Loucy (cell line): ENCODE measurements around the gene DEDD.

Experiments
- H2AFZ ChIP-seq: fragments of 200-600 bp; sonication (generic); 2 replicates; pipeline ENCODE4 v1.6.0; 2016; ENCODE audit warnings: antibody characterized with exemption, mild to moderate bottlenecking, low read length, moderate library complexity
- H3F3A ChIP-seq: fragments of 200-600 bp; 2 replicates; pipeline ENCODE4 v1.6.0; 2016; ENCODE audit warnings: antibody characterized with exemption, low read depth, mild to moderate bottlenecking
- H3K27me3 ChIP-seq: fragments of 200-600 bp; sonication (generic); 2 replicates; pipeline ENCODE4 v1.6.1; 2014; ENCODE audit warnings: low read length, mild to moderate bottlenecking; ENCODE audit not compliant: insufficient read depth, poor library complexity, severe bottlenecking
- H3K36me3 ChIP-seq: fragments of 200-600 bp; sonication (generic); 2 replicates; pipeline ENCODE4 v1.6.1; 2016; ENCODE audit warnings: low read length; ENCODE audit not compliant: insufficient read depth
- H3K4me1 ChIP-seq: fragments of 200-600 bp; sonication (generic); 2 replicates; pipeline ENCODE4 v1.5.1; 2014; ENCODE audit warnings: low read length, mild to moderate bottlenecking; ENCODE audit not compliant: insufficient read depth, poor library complexity, severe bottlenecking
- H3K4me2 ChIP-seq: fragments of 200-600 bp; sonication (generic); 2 replicates; pipeline ENCODE4 v1.6.0; 2014; ENCODE audit warnings: antibody characterized with exemption, low read length, low read depth, mild to moderate bottlenecking; ENCODE audit not compliant: poor library complexity, severe bottlenecking
- H3K4me3 ChIP-seq: fragments of 200-600 bp; sonication (generic); 2 replicates; pipeline ENCODE4 v1.5.1; 2014; ENCODE audit warnings: low read length, mild to moderate bottlenecking, mixed read lengths; ENCODE audit not compliant: poor library complexity, severe bottlenecking
- H3K79me2 ChIP-seq: fragments of 200-600 bp; sonication (generic); 2 replicates; pipeline ENCODE4 v1.6.1; 2014; ENCODE audit warnings: low read length; ENCODE audit not compliant: insufficient read depth
- H3K9ac ChIP-seq: fragments of 200-600 bp; sonication (generic); 2 replicates; pipeline ENCODE4 v1.6.0; 2014; ENCODE audit warnings: mild to moderate bottlenecking, low read depth, low read length, moderate library complexity; ENCODE audit not compliant: poor library complexity, severe bottlenecking
- H3K9me2 ChIP-seq: fragments of 200-600 bp; sonication (generic); replicated peaks from 2 replicates; pipeline ENCODE4 v1.6.1; 2016; ENCODE audit warnings: low read depth, low read length, mixed read lengths
- H3K9me3 ChIP-seq: fragments of 200-600 bp; sonication (generic); 2 replicates; pipeline ENCODE4 v1.6.1; 2014; ENCODE audit warnings: mild to moderate bottlenecking, antibody characterized with exemption, low read length, low read depth; ENCODE audit not compliant: insufficient read depth
- H4K20me1 ChIP-seq: fragments of 200-600 bp; sonication (generic); 2 replicates; pipeline ENCODE4 v1.6.0; 2014; ENCODE audit warnings: antibody characterized with exemption, low read length, mild to moderate bottlenecking; ENCODE audit not compliant: insufficient read depth, poor library complexity, severe bottlenecking
- CTCF ChIP-seq: fragments of 200-600 bp; sonication (generic); conservative IDR thresholded peaks from 2 replicates; pipeline ENCODE4 v1.5.1; 2014; ENCODE audit warnings: mild to moderate bottlenecking, antibody characterized with exemption, low read length
- EZH2phosphoT487 ChIP-seq: fragments of 200-600 bp; IDR thresholded peaks from 2 replicates; pipeline ENCODE4 v1.6.1; 2018; ENCODE audit warnings: antibody characterized with exemption, mild to moderate bottlenecking, moderate library complexity, borderline replicate concordance

DEDD gene

DNA sequence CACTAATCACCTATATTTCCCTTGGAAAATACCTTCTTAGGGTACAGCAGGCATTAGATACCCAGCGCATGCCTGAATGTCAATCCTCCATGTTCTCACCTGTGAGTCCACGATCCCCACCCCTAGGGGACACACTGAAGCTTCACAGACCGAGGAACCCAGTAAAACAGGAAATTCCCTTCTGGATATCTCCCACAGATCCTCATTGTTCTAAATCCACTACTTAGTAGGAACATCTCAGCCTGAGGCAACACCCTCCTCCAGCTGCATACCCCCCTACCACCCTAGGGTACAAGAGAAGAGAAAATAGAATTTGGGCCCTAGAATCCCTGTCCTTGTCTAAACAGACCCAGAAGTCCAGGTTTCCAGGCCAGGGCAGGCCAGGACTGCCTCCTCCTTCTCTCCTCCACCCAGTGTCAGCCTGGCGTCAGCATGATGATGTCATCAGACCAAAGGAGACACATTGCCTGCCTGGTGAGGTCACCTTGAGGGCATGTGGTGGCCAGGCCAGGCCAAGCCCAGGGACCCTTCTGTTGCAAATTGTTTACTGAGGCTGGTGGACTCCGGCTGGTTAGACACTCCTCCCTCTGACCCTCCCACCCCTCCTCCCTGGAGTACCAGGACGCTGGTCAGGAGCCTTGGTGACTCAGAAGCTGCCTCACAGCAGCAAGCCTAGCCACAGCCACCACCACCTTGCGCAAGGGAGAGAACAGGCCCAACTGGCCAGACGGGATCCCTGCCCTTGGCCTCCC lies 49.3 kb downstream of the DEDD start:
- H3K9me2 ChIP-seq, result no peaks in the 10 kb centered on the region
- H3K9ac ChIP-seq, result no peak overlapping the region
- no peaks in the 10 kb centered on the region for H3K9me3 ChIP-seq
- no peaks in the 10 kb centered on the region for H3K36me3 ChIP-seq
- TF ChIP-seq EZH2phosphoT487 (no peak), CTCF (no peak)
- H3K79me2 ChIP-seq, result no peaks in the 10 kb centered on the region
- no peak overlapping the region for H3K4me2 ChIP-seq
- H3K4me1 ChIP-seq, result no peaks in the 10 kb centered on the region
- H3F3A ChIP-seq, result no peaks in the 10 kb centered on the region
- no peak overlapping the region for H3K4me3 ChIP-seq
- H3K27me3 ChIP-seq, result no peaks in the 10 kb centered on the region
- no peaks in the 10 kb centered on the region for H4K20me1 ChIP-seq
- no peak overlapping the region for H2AFZ ChIP-seq

- Histone ChIP-seq H3K9ac (no peak overlapping the region), H3K4me1 (no peaks in the 10 kb centered on the region), H3K9me2 (no peaks in the 10 kb centered on the region), H4K20me1 (no peaks in the 10 kb centered on the region), H2AFZ (no peak overlapping the region), H3K4me2 (no peak overlapping the region), H3K27me3 (no peaks in the 10 kb centered on the region), H3F3A (no peaks in the 10 kb centered on the region), H3K79me2 (no peaks in the 10 kb centered on the region), H3K9me3 (no peaks in the 10 kb centered on the region), H3K4me3 (no peak overlapping the region), H3K36me3 (no peaks in the 10 kb centered on the region)
- TF ChIP-seq EZH2phosphoT487, result no peak
- TF ChIP-seq CTCF, result no peak
Observed at GRCh38 chr1:161082483-161082882, 50.0 kb downstream of the DEDD start.

DNA sequence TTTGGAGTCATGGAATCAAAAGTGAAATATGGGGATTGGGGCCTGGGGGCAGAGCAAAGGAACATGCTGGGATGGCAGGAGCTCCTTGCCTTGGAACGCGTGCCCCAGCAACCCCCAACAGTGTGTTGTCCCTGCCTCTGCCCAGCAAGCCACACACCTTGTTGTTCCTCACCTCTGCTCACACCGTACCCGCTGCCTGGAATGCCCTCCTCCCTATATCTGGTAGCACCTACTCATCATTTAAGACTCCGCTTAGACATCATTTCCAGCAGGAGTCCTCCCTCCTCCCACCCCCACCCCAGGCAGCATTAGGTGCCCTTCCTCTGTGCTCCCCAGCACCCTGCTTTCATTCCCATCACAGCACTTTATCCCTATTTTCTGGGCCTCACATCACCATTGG lies 50.9 kb downstream of the DEDD start:
- no peak overlapping the region for H3K4me3 ChIP-seq
- no peaks in the 10 kb centered on the region for H3F3A ChIP-seq
- no peaks in the 10 kb centered on the region for H3K36me3 ChIP-seq
- H3K9me2 ChIP-seq, result no peaks in the 10 kb centered on the region
- TF ChIP-seq CTCF, result no peak
- TF ChIP-seq EZH2phosphoT487, result no peak
- H4K20me1 ChIP-seq, result no peaks in the 10 kb centered on the region
- no peaks in the 10 kb centered on the region for H3K79me2 ChIP-seq
- H3K9ac ChIP-seq, result no peak overlapping the region
- no peaks in the 10 kb centered on the region for H3K9me3 ChIP-seq
- H3K4me2 ChIP-seq, result no peak overlapping the region
- H3K27me3 ChIP-seq, result no peaks in the 10 kb centered on the region
- H2AFZ ChIP-seq, result no peak overlapping the region
- H3K4me1 ChIP-seq, result no peaks in the 10 kb centered on the region
